Endothelial cell (in vitro differentiated cells): Measurements from ENCODE around the gene HOXC12. TPM values are rescaled to one million over a fixed set of nuclear protein-coding genes. Genes with fewer than 3 reads are reported as not detected.

ENCODE experiments used
- DNase-seq: peaks from one replicate; pipeline ENCODE4 v3.0.0; 2021; ENCODE audit warnings: low spot score
- H3K27ac Mint-ChIP-seq: one replicate; pipeline ENCODE4 v1.8.0; 2021; ENCODE audit warnings: mixed read lengths, inconsistent platforms; ENCODE audit not compliant: unreplicated experiment
- H3K27me3 Mint-ChIP-seq: one replicate; pipeline ENCODE4 v1.8.0; 2021; ENCODE audit warnings: mild to moderate bottlenecking, moderate library complexity, mixed read lengths, inconsistent platforms; ENCODE audit not compliant: unreplicated experiment
- H3K36me3 Mint-ChIP-seq: one replicate; pipeline ENCODE4 v1.8.0; 2021; ENCODE audit warnings: mild to moderate bottlenecking, low read depth, mixed read lengths, inconsistent platforms; ENCODE audit not compliant: unreplicated experiment
- H3K4me1 Mint-ChIP-seq: one replicate; pipeline ENCODE4 v1.8.0; 2021; ENCODE audit warnings: mild to moderate bottlenecking, mixed read lengths, inconsistent platforms; ENCODE audit not compliant: unreplicated experiment
- H3K4me3 Mint-ChIP-seq: one replicate; pipeline ENCODE4 v1.8.0; 2021; ENCODE audit warnings: mild to moderate bottlenecking, mixed read lengths, inconsistent platforms; ENCODE audit not compliant: unreplicated experiment
- H3K9me3 Mint-ChIP-seq: one replicate; pipeline ENCODE4 v1.8.0; 2021; ENCODE audit warnings: mixed read lengths, inconsistent platforms; ENCODE audit not compliant: unreplicated experiment
- total RNA-seq: library from RNA; stranded (reverse); fragmentation: NEBNext Ultra II Directional; extraction: Animal tissue kit (Norgen Biotek cat#: 25700); gene quantifications from one replicate; pipeline ENCODE4 v1.2.1, GENCODE V29; 2021; ENCODE audit not compliant: unreplicated experiment
- TF ChIP-seq, protein P1 (sequence below): fragments of 200-600 bp; sonication (generic); IDR thresholded peaks from one replicate; pipeline ENCODE4 v1.5.0; 2021; ENCODE audit warnings: antibody characterized with exemption; ENCODE audit not compliant: unreplicated experiment

Gene HOXC12
- total RNA-seq, 1 donor from 2014 or later = 1.3 TPM

DNA sequence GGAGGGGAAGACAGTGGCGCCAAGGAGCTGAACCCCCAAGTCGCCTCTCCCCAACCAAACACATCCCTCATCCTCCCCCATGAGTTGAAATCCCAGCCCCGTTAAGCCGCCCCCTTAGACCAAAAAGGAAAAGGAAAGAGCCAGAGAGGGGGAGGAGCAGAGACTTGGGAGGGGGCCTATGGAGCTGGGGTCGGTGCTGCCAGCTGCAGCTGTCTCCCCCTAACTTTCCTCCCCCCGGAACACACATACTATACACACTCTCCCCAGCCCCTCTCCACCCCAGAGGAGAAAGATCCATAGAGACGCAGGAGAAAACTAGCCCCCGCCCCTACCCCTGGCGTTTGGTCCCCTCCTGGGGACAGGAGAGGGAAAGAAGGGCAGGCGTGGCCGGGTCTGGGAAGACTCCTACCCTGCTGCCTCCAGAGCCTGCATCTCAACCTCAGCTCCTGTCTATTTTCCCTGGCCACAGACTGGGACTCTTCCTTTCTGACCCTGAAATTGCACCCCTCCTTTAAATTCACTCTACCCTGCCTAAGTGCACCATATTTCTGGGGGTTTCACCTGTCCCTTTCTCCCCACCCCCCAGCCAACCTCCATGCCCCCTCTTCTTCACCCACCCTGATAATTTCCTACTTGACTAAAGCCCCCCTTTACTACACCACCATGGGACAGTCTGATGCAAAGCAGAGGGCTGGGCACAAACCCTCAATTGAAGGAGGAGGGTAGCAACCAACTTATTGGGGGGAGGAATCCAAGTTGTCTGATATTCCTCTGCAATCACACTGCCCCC lies 43.6 kb downstream of the HOXC12 start:
- peak overlapping the region; percentile 37 for H3K4me3 Mint-ChIP-seq
- H3K9me3 Mint-ChIP-seq = no peaks in the 10 kb centered on the region

DNA sequence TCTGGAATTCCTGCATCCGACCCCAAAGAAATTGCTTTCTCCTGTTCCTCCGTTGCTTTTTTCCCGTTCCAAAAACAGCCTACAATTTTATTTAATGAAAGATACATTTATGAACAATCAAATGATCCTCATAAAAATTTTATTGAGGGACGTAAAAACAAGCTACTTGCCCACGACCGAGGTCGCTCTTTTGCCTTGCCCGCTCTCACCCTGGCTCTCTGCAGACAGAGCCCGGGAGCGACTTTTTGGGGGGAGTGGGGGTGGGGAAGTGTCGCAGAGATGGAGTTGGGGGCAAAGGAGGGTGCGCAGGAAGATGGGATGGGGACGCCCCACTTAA lies 44.2 kb downstream of the HOXC12 start:
- peaks cover 14% of the 10 kb centered on the region for H3K4me1 Mint-ChIP-seq
- peak overlapping the region; percentile 37 for H3K4me3 Mint-ChIP-seq
- no peak for DNase-seq
- H3K27me3 Mint-ChIP-seq = peaks cover 37% of the 10 kb centered on the region
- H3K27ac Mint-ChIP-seq = no peak overlapping the region
- TF ChIP-seq, protein P1, sequence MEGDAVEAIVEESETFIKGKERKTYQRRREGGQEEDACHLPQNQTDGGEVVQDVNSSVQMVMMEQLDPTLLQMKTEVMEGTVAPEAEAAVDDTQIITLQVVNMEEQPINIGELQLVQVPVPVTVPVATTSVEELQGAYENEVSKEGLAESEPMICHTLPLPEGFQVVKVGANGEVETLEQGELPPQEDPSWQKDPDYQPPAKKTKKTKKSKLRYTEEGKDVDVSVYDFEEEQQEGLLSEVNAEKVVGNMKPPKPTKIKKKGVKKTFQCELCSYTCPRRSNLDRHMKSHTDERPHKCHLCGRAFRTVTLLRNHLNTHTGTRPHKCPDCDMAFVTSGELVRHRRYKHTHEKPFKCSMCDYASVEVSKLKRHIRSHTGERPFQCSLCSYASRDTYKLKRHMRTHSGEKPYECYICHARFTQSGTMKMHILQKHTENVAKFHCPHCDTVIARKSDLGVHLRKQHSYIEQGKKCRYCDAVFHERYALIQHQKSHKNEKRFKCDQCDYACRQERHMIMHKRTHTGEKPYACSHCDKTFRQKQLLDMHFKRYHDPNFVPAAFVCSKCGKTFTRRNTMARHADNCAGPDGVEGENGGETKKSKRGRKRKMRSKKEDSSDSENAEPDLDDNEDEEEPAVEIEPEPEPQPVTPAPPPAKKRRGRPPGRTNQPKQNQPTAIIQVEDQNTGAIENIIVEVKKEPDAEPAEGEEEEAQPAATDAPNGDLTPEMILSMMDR = no peak
- H3K36me3 Mint-ChIP-seq = no peaks in the 10 kb centered on the region
- H3K9me3 Mint-ChIP-seq = no peaks in the 10 kb centered on the region

More for the DNA sequence above, 43.6 kb downstream of the HOXC12 start:
- H3K36me3 Mint-ChIP-seq = no peaks in the 10 kb centered on the region
- H3K27me3 Mint-ChIP-seq = peaks cover 36% of the 10 kb centered on the region
- H3K27ac Mint-ChIP-seq = no peak overlapping the region
- peaks cover 13% of the 10 kb centered on the region for H3K4me1 Mint-ChIP-seq
- DNase-seq = no peak
- TF ChIP-seq, protein P1 = no peak

DNA sequence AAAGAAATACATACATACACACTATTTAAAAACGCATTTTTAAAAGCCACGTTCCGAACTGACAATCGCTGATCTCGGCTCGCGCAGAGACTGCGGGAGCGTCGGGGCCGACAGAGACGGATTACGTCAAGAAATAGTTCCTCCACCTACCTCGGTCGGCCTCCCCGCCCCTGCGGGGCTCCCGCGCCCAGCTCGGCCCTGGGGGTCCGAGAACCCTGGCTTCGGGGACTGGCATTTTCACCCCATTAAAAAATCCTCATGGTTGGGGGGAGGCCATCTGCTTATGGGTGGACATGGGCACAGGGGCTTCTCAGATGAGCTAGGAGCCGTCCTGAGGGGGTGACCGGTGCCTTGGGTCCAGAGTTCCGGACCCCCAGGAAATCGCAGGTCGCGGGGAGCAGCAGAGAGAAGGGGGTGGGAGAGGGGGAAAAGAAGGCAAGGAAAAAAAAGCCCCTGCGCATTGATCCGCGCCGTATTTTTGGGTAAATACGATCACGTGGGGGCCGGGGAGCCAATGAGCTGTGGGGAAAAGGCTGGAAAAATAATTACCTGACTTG lies 44.9 kb downstream of the HOXC12 start:
- H3K36me3 Mint-ChIP-seq = no peaks in the 10 kb centered on the region

DNA sequence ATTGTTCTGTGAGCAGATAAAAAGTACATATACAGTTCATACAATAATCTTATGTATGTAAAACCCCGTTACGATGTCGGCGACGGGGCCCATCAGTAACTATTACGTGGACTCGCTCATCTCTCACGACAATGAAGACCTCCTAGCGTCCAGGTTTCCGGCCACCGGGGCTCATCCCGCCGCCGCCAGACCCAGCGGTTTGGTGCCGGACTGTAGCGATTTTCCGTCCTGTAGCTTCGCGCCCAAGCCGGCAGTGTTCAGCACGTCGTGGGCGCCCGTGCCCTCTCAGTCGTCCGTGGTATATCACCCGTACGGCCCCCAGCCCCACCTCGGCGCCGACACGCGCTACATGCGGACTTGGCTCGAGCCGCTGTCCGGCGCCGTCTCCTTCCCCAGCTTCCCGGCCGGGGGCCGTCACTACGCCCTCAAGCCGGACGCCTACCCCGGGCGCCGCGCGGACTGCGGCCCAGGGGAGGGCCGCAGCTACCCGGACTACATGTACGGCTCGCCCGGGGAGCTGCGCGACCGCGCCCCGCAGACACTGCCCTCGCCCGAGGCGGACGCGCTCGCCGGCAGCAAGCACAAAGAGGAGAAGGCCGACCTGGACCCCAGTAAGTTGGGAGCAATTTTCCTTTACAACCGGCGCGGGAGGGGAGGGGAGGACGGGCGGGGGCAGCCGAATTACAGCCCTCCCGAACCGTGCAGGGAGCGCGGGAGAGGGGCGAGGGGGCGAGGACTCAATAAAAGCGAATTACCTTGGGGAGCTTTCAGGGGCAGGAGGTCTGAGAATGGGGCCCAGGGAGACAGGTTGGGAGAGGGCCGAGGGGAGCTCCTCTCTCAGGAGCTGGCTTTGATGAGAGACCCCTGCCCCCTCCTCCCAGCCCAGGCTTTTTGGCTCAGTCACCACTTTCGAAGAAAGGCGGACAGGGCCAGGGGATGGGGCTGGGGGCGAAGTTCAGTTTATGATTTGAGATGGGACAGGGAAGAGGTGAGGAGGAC lies 45.7 kb downstream of the HOXC12 start, which contains the start of gene HOXC9:
HOXC9 (plus strand) TSS at position 46 of the 999 bp plus-strand sequence; CDS start at position 74, 28 bp downstream.
- Mint-ChIP-seq H3K9me3 (no peaks in the 10 kb centered on the region), H3K27ac (no peak within 1 kb of the TSS), H3K4me3 (peak within 1 kb of the TSS; percentile 67), H3K36me3 (no peaks in the 10 kb centered on the region), H3K27me3 (peaks cover 30% of the 10 kb centered on the region), H3K4me1 (peaks cover 11% of the 10 kb centered on the region)
- TF ChIP-seq, protein P1 = no peak
- DNase-seq = no peak

More for the DNA sequence above, 44.9 kb downstream of the HOXC12 start:
- Mint-ChIP-seq H3K9me3 (no peaks in the 10 kb centered on the region), H3K27ac (no peak overlapping the region), H3K27me3 (peaks cover 34% of the 10 kb centered on the region), H3K4me3 (peak overlapping the region; percentile 67), H3K4me1 (peaks cover 10% of the 10 kb centered on the region)
- TF ChIP-seq, protein P1 = no peak
- DNase-seq = no peak
